Measurements from ENCODE around the gene C9orf43. TPM values are rescaled to one million over a fixed set of nuclear protein-coding genes. Genes with fewer than 3 reads are reported as not detected.
A peak's percentile ranks its signal among the peaks of the same experiment; 100 is the strongest.

C9orf43 gene
- total RNA-seq, 4 donors from 2014 or later = 0.75 TPM; not detected in 3

DNA sequence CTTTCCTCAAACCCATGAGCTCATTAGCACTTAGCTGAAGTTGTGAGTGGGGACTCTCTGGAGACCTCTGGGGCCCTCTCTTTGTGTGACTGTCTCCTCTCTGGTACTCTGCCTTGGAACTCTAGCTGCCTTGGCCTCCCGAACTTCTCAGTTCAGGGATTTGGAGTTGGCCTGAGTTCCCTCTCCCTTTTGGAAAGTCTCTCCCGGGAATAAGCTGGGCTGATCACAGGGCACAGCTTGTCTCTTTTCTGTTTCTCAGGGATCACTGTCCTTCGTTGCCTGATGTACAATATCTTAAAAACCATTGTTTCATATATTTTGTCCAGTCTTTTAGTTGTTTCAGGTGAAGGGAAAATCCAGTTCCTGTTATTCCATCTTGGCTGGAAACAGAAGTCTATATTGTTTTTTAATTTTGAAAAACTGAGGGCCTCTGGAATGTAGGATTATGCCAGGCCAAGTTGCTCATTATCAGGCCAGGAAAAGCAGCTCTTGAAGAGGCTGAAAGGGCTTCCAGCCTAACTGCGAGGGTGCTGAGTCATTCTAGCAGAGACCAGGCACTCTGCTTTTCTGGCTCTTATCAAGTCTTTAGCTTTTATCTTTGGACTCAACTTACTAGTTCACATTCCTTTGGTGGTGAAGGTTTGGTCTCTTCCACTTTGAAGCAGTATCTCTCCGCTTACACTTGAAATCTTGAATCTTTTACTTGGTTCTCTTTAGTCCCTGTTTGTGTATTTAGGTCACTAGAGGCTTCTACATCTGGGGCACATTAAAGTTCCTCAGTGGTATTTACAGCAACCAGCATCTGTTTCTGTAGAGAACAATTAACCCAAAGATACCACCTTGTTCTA lies 44.6 kb downstream of the C9orf43 start:
- TF ChIP-seq POLR2A (IDR thresholded peaks at IDR 0.05) (no peak), POLR2AphosphoS5 (IDR thresholded peaks at IDR 0.05) (no peak), EP300 (IDR thresholded peaks at IDR 0.05; ENCODE audit: low read depth) (no peak)
- TF ChIP-seq, protein P1, sequence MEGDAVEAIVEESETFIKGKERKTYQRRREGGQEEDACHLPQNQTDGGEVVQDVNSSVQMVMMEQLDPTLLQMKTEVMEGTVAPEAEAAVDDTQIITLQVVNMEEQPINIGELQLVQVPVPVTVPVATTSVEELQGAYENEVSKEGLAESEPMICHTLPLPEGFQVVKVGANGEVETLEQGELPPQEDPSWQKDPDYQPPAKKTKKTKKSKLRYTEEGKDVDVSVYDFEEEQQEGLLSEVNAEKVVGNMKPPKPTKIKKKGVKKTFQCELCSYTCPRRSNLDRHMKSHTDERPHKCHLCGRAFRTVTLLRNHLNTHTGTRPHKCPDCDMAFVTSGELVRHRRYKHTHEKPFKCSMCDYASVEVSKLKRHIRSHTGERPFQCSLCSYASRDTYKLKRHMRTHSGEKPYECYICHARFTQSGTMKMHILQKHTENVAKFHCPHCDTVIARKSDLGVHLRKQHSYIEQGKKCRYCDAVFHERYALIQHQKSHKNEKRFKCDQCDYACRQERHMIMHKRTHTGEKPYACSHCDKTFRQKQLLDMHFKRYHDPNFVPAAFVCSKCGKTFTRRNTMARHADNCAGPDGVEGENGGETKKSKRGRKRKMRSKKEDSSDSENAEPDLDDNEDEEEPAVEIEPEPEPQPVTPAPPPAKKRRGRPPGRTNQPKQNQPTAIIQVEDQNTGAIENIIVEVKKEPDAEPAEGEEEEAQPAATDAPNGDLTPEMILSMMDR (IDR thresholded peaks at IDR 0.05) = no peak
- intact Hi-C loops (cut with DNase I; ENCODE audit: low total_unique reads) = no loop called here
- Histone ChIP-seq H3K4me3 (no peak overlapping the region), H3K4me1 (peaks cover 7 to 22% (median 13%) of the 10 kb centered on the region in 4 donors), H3K27ac (peak overlapping the region; percentile 71 to 87 (median 80)), H3K9me3 (no peaks in the 10 kb centered on the region), H3K27me3 (no peaks in the 10 kb centered on the region), H3K36me3 (no peaks in the 10 kb centered on the region)
- 54 to 63% methylated on average over 2 to 5 of the region's 5 CpGs for WGBS, 2 donors (ENCODE audit: low coverage in 1 of 2)
- in situ Hi-C loops (cut with MboI; ENCODE audit: low pct_ligation_motif_present in 1 of 4, low pct_unique_long_range_greater_than_20kb in 1 of 4, low sequenced_read_pairs in 3 of 4) = loop anchor here in 1 of 4 donors (10.0 kb wide), 2 partner anchors 130 to 200 kb away; no protein-coding TSS in a partner anchor
- DNase-seq = no peak

DNA sequence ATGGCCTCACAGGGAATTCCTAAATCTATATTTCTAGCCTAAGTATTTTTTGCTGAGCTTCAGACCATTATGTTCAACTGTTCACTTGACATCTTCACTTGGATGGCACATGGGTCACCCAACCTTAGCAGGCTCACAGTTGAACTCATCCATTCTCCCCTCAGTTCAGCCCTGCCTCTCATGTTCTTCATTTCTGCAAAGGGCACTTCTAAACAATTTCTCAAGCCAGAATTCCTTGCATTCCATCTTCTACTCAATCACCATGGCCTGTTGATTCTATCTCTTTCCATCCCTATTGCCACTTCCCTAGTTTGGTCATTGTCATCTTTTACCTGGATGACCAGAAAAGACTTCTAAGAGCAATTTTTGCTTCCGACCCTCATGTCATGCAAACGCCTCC lies 45.7 kb downstream of the C9orf43 start:
- intact Hi-C loops (cut with DNase I; ENCODE audit: low total_unique reads) (no loop called here), in situ Hi-C loops (cut with MboI; ENCODE audit: low pct_ligation_motif_present in 1 of 4, low pct_unique_long_range_greater_than_20kb in 1 of 4, low sequenced_read_pairs in 3 of 4) (loop anchor here in 1 of 4 donors (10.0 kb wide), 2 partner anchors 129 to 199 kb away; no protein-coding TSS in a partner anchor)
- no peak overlapping the region for H3K4me3 ChIP-seq

DNA sequence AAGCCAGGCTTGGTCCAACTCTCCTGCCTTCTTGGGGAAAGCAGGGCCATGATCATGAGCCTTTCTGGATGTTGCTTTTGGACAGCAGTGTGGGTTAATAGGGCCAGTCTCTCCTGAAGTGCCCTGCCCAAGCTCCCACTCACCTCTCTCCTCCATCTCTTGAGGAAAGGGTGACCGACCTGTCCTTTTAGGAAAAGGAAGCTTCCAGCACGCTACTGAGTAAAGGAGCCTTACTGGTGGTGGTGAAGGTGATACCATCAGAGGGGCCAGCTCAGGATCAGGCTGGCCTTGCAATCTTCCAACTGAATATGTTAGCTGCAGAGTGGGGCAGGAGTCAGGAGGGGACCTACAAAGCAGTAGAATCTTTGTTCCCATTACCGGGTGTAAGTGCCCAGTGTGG lies 50.7 kb downstream of the C9orf43 start:
- intact Hi-C loops (cut with DNase I; ENCODE audit: low total_unique reads) (no loop called here), in situ Hi-C loops (cut with MboI; ENCODE audit: low pct_ligation_motif_present in 1 of 4, low pct_unique_long_range_greater_than_20kb in 1 of 4, low sequenced_read_pairs in 3 of 4) (no loop called here)
- H3K27me3 ChIP-seq = no peaks in the 10 kb centered on the region
- H3K27ac ChIP-seq = no peak overlapping the region
- TF ChIP-seq EP300 (IDR thresholded peaks at IDR 0.05; ENCODE audit: low read depth) (no peak), POLR2AphosphoS5 (IDR thresholded peaks at IDR 0.05) (no peak), POLR2A (IDR thresholded peaks at IDR 0.05) (no peak)
- TF ChIP-seq, protein P1 (IDR thresholded peaks at IDR 0.05) = no peak
- no peaks in the 10 kb centered on the region for H3K36me3 ChIP-seq
- no peak overlapping the region for H3K4me3 ChIP-seq
- H3K4me1 ChIP-seq = peaks cover 0 to 24% (median 15%) of the 10 kb centered on the region in 4 donors
- H3K9me3 ChIP-seq = no peaks in the 10 kb centered on the region
- WGBS, 2 donors (ENCODE audit: low coverage in 1 of 2) = 88% methylated on average over 3 of the region's 3 CpGs; no CpG with 5 or more reads in 1 of the 2 donors
- DNase-seq = no peak

More for the DNA sequence above, 45.7 kb downstream of the C9orf43 start:
- Histone ChIP-seq H3K9me3 (no peaks in the 10 kb centered on the region), H3K4me1 (peaks cover 7 to 22% (median 13%) of the 10 kb centered on the region in 4 donors), H3K27ac (peak overlapping the region; percentile 71 to 87 (median 80)), H3K36me3 (no peaks in the 10 kb centered on the region), H3K27me3 (no peaks in the 10 kb centered on the region)
- TF ChIP-seq, protein P1 (IDR thresholded peaks at IDR 0.05) = no peak
- TF ChIP-seq POLR2AphosphoS5 (IDR thresholded peaks at IDR 0.05) = no peak
- WGBS, 2 donors (ENCODE audit: low coverage in 1 of 2) = 89 to 98% methylated on average over 2 of the region's 2 CpGs
- no peak for DNase-seq

DNA sequence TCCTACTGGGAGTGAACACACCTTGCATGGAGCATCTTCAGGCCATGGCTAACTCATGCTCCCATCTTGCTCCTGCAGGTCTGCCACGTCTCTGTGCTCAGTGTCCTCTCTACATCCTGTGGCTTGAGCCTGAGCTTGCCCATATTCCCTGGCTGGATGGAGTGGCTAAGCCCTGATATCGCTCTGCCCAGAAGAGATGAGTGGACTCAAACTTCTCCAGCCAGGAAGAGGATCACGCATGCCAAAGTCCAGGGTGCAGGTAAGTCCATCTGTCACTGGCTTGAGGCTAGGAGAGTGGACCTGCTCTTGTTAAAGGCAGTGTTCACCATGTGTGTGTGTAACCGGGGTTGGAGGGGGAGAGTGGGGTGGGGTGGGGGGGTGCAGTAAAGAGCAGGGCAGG lies 51.4 kb downstream of the C9orf43 start:
- WGBS, 2 donors (ENCODE audit: low coverage in 1 of 2) = 94% methylated on average over 4 of the region's 4 CpGs; no CpG with 5 or more reads in 1 of the 2 donors
- in situ Hi-C loops (cut with MboI; ENCODE audit: low pct_ligation_motif_present in 1 of 4, low pct_unique_long_range_greater_than_20kb in 1 of 4, low sequenced_read_pairs in 3 of 4) = no loop called here
- no peak overlapping the region for H3K27ac ChIP-seq
- H3K4me3 ChIP-seq = no peak overlapping the region
- intact Hi-C loops (cut with DNase I; ENCODE audit: low total_unique reads) = no loop called here
- no peaks in the 10 kb centered on the region for H3K36me3 ChIP-seq
- no peaks in the 10 kb centered on the region for H3K9me3 ChIP-seq
- H3K4me1 ChIP-seq = peaks cover 0 to 24% (median 12%) of the 10 kb centered on the region in 4 donors
- TF ChIP-seq EP300 (IDR thresholded peaks at IDR 0.05; ENCODE audit: low read depth) (no peak), POLR2A (IDR thresholded peaks at IDR 0.05) (no peak), POLR2AphosphoS5 (IDR thresholded peaks at IDR 0.05) (no peak)
- H3K27me3 ChIP-seq = no peaks in the 10 kb centered on the region
- DNase-seq = no peak
